Suprapubic skin (tissue), 3 donors: ENCODE measurements around the gene TMEM203.

ENCODE experiments used
- POLR2A ChIP-seq, 2 donors: fragments of 450-650 bp; IDR thresholded peaks; one replicate each; pipeline ENCODE4 v1.6.1; 2017; ENCODE audit warnings: antibody characterized with exemption in 2 of 2, mild to moderate bottlenecking in 2 of 2, moderate library complexity in 2 of 2
- TF ChIP-seq, protein P1 (sequence below), 2 donors: fragments of 200-600 bp in 1 of 2; fragments of 450-650 bp in 1 of 2; sonication (generic) in 1 of 2; IDR thresholded peaks; one replicate each; pipeline ENCODE4 v1.5.1; 2016 to 2019; ENCODE audit warnings: antibody characterized with exemption in 2 of 2, mild to moderate bottlenecking in 1 of 2, moderate library complexity in 1 of 2

DNA sequence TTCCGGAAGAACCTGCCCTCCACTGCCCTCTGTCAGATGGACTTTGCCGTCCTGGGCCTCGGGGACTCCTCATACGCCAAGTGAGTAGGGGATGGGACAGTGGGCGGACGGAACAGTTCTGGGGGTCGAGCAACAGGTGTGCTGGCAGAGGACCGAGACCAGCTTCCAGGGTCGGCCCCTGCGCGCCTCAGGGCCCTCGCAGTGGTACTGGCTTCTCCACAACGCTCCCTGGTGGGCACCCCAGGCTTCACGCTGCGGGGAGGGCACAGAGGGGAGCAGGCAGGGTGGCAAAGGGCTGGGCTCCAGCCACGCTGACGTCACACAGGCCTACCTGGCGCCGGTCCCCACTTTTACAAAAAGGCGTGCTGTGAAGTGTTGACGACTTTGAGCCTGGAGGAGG, 7.1 kb upstream of the TMEM203 start:
- no peak for TF ChIP-seq POLR2A (IDR thresholded peaks at IDR 0.05)
- TF ChIP-seq, protein P1, sequence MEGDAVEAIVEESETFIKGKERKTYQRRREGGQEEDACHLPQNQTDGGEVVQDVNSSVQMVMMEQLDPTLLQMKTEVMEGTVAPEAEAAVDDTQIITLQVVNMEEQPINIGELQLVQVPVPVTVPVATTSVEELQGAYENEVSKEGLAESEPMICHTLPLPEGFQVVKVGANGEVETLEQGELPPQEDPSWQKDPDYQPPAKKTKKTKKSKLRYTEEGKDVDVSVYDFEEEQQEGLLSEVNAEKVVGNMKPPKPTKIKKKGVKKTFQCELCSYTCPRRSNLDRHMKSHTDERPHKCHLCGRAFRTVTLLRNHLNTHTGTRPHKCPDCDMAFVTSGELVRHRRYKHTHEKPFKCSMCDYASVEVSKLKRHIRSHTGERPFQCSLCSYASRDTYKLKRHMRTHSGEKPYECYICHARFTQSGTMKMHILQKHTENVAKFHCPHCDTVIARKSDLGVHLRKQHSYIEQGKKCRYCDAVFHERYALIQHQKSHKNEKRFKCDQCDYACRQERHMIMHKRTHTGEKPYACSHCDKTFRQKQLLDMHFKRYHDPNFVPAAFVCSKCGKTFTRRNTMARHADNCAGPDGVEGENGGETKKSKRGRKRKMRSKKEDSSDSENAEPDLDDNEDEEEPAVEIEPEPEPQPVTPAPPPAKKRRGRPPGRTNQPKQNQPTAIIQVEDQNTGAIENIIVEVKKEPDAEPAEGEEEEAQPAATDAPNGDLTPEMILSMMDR (IDR thresholded peaks at IDR 0.05), result no peak
